Caki2 (cell line): ENCODE measurements around the gene BMPR1B. TPM values are rescaled to one million over a fixed set of nuclear protein-coding genes. Genes with fewer than 3 reads are reported as not detected.
A peak's percentile ranks its signal among the peaks of the same experiment; 100 is the strongest.

ENCODE experiments used
- DNase-seq: peaks from one replicate; pipeline ENCODE4 v3.0.0-alpha.2; 2015; ENCODE audit warnings: low read depth
- in situ Hi-C: cut with HindIII; loops from 2 replicates; pipeline ENCODE4 v1.10.0; 2016; ENCODE audit warnings: low sequenced_read_pairs, low pct_unique_long_range_greater_than_20kb, mixed read lengths
- total RNA-seq: library from RNA; depleted of rRNA; stranded (reverse); fragments of >200 nt; shearing (Covaris generic); gene quantifications from 2 replicates; pipeline ENCODE4 v1.2.3, GENCODE V29; 2014; ENCODE audit warnings: low replicate concordance

BMPR1B gene
- total RNA-seq, 1 experiment from 2014 or later, result 3.7 TPM

DNA sequence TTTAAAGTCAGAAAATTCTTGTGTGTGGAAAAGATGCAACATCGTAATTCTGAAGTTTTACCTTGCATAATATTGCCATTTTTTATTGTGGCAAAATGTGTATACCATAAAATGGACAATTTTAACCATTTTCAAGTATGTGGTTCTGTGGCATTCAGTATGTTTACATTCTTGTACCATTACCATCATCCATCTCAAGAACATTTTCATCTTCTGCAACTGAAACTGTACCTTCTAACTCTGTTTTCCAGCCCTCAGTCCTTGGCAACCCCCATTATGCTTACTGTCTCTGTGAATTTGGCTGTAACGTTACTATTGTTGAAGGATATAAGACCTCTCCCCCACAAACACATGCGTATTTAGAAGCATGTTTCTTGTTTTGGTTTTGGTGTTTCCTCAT lies 123.2 kb downstream of the BMPR1B start:
- DNase-seq, result no peak
- in situ Hi-C loops, result no loop called here

DNA sequence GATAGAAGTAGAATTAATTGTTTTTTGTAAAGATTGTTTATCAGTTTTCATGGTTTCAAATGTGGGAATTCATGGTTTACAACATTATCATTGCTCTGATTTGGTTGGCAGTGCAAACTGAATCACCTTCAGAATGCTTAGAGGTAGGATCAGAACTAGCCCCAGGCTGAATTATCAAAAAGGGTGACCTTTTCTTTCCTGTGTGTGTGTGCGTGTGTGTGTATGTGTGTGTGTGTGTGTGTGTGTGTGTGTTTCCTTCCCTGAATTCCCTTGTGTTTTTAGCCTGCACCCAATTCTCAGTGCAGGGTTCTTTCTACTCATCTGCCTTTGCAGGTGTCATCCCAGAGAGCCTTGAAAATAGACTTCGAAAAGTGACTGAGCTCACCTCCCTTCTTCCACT lies 125.0 kb downstream of the BMPR1B start:
- DNase-seq, result no peak
- in situ Hi-C loops, result no loop called here

DNA sequence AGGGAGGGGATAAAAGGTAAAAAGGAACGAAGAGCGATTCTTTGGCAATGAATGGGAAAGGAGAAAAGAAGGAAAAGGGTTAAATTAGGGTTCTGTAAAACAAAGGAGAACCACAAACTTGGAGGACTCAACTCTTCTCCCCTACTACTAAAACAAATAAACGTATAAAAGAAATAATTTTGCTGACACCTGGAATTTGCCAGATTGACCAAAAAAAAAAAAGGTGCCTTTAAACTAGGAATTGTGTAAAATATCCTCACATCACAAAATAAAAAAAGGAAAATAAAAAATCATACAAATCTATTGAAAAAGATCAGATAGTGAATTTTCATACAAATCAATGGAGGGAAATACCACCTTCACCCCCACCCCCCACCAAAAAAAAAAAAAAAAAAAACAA lies 129.3 kb downstream of the BMPR1B start:
- in situ Hi-C loops, result no loop called here
- no peak for DNase-seq

- in situ Hi-C loops, result no loop called here
- no peak for DNase-seq
Measured at GRCh38 chr4:94889523-94889922, 131.8 kb downstream of the BMPR1B start.

DNA sequence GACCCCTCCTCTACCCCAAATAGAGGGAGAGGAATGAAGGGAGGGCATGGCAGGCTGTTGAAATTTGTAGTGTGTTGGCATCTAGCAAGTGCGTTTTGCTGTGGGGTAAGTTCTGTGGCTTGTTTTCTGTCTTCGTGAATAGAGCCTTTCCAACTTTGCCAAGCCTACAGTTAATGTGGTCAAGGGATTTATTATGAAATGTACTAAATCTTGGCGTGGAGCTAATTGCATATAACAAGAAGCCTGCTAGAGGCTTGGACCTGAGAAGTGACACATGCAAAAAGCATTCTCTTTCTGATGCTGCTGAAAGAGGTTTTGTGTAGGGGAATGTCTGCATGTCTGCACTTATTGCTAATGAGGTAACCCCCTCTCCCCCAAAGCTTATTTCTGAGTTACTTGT lies 132.2 kb downstream of the BMPR1B start:
- no peak for DNase-seq
- in situ Hi-C loops, result no loop called here

DNA sequence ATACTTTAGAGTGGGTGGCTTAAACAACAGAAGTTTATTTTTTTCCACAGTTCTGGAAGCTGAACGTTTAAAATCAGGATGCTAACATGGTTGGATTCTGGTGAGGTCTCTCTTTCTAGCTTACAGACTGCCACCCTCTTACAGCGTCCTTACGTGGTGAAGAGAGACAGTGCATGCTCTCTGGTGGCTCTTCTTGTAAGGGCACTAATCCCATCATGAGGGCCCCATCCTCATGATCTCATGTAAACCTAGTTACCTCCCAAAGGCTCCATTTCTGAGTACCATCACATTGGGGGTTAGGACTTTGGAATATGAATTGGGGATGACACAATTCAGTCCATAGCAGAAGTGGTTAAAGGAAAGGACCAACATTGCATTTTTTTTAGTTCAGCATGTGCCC lies 132.8 kb downstream of the BMPR1B start:
- DNase-seq, result no peak
- in situ Hi-C loops, result no loop called here

GRCh38 chr4:94892051-94892450 lies 134.3 kb downstream of the BMPR1B start:
- no peak for DNase-seq
- in situ Hi-C loops, result no loop called here

DNA sequence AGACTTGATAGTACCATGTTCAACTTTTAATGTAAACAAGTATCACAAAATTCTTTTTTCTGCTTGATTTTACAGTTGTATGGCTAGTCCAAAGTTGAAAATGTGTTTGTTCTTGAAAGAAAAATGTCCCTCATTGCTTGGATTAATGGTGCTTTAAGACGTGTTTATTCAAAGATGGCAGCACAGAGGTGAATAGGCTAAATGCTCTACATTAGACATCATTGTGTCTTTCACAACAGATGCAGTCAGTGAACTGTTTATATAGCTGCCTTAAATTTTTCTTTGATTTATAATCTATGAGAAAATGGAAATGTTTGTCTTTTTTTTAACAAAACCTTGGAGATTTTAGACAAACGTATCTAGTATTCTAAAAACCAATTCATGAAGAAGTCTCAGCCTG lies 137.3 kb downstream of the BMPR1B start:
- in situ Hi-C loops, result no loop called here
- no peak for DNase-seq

DNA sequence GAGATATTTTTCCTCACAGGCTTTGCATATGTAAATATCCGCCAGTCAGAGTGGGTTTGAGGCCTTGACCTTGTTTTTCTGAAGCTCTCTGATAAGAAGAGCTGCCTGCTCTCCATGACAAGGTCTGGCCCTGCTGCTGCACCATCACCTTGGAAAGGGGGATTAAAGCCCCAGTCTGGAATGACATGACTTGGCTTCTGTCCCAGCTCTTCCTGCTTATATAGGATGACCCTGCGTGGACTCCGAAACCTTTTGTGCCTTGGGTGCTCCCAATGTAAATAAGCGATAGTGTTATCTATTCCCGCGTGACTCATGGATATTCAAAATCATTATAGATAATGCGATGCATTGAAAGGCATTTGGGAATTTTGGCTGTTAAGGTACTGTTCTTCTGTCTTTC lies 139.3 kb downstream of the BMPR1B start:
- DNase-seq, result no peak
- in situ Hi-C loops, result no loop called here

GRCh38 chr4:94905511-94905910 lies 147.8 kb downstream of the BMPR1B start:
- no peak for DNase-seq
- in situ Hi-C loops, result no loop called here

DNA sequence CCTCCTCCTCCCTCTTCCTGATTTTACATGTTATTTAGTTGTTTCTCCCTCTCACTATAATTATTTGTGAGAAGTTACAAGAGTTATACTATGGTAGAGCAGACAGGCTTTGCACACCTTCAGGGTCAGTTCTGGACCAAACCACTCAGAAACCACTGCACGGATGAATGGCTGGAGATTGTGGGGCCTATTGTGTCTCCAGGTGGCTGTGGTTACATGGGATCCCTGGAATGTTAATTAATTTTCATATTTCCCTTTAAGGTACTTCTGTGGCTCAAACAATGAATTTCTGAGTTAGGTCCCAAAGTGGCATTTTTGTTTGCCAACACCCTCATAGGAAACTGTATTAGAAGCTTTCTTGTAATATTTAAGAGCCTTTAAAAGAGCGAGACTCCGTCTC lies 151.9 kb downstream of the BMPR1B start:
- in situ Hi-C loops, result no loop called here
- peak; percentile 20 for DNase-seq

DNA sequence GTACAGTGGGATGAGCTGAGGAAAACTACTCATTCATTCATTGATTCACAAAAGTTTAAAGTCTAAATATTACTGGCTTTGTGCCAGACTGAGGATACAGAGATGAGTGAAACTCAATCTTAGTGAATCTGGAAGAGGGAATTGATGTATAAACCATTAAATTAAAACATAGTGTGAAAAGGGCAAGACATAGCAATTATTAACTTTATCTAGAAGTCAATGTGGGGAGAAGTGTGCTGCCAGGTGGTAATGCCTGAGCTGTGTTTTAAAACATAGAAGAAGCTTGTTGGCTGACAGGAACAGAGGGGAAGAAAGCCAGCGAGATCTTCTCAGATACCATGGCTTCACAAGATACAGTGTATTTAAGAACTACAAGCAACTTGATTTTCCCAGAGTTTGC lies 153.4 kb downstream of the BMPR1B start:
- in situ Hi-C loops, result no loop called here
- DNase-seq, result peak; percentile 5

- DNase-seq, result no peak
- in situ Hi-C loops, result no loop called here
Measured at GRCh38 chr4:94912606-94913005, 154.9 kb downstream of the BMPR1B start.

GRCh38 chr4:94913316-94913715 lies 155.6 kb downstream of the BMPR1B start:
- in situ Hi-C loops, result no loop called here
- DNase-seq, result no peak

GRCh38 chr4:94917146-94917545 lies 159.4 kb downstream of the BMPR1B start:
- no peak for DNase-seq
- in situ Hi-C loops, result no loop called here

DNA sequence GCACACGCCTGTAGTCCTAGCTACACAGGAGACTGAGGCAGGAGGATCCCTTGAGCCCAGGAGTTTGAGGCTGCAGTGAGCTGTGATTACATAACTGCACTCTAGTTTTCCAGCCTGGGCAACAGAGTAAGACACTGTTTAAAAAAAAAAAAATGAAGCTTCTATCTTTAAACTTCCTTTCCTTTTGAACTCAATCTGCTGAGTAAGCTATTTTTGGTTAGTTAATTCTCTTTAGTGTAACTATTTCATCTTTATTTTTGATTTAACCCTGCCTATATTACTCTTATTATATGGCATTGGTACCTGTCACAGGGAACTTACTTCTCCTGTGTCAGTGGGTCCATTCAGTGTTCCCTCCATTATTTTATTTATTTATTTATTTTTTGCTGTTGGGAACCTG lies 160.8 kb downstream of the BMPR1B start:
- in situ Hi-C loops, result no loop called here
- DNase-seq, result no peak

DNA sequence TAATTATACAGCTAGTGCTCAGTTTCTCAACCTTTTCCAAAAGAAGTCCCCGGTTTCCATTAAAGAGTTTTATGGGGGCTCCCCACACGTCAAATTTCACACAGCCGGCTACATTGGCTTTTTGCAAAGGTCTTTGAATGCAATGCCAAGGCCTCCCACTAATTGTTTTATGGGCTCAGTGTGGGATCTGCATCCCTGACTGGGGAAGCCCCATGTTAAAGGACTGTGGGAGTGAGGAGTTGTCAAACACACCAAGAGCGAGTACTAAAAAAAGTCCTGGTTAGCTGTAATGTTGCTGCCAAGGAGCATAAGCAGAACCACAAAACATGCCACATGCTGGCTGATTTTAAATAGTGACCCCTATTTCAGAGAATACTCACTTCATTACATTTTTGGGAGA lies 162.6 kb downstream of the BMPR1B start:
- DNase-seq, result no peak
- in situ Hi-C loops, result no loop called here

- in situ Hi-C loops, result no loop called here
- DNase-seq, result no peak
Measured at GRCh38 chr4:94924566-94924965, 166.8 kb downstream of the BMPR1B start.

- DNase-seq, result no peak
- in situ Hi-C loops, result no loop called here
Measured at GRCh38 chr4:94925764-94926347, 168.1 kb downstream of the BMPR1B start.

DNA sequence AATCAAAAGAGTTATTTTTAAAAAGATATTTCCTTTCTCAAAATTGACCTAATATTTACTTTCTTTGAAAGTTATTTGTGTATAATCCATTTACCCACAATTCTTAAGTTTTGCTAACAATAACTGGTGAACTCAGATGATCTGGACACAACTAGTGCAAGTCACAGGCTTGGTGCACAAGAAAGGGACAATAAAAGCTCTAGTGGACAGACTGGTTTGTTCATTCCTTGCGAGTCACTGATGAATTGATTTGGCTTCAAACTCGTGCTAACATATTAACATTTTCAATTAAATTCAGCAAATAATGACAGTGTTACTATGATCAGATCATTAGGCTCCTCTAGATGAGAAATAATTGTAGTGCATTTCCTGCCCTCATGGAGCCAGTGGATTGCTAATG lies 169.2 kb downstream of the BMPR1B start:
- DNase-seq, result no peak
- in situ Hi-C loops, result no loop called here

GRCh38 chr4:94927696-94928095 lies 169.9 kb downstream of the BMPR1B start:
- no peak for DNase-seq
- in situ Hi-C loops, result no loop called here
